Right hindlimb (tissue), 1 donor: ENCODE measurements around the gene GNAZ.

ENCODE experiments used
- DNase-seq: peaks from one replicate; pipeline ENCODE4 v3.0.0-alpha.2; 2018

Gene GNAZ

DNA sequence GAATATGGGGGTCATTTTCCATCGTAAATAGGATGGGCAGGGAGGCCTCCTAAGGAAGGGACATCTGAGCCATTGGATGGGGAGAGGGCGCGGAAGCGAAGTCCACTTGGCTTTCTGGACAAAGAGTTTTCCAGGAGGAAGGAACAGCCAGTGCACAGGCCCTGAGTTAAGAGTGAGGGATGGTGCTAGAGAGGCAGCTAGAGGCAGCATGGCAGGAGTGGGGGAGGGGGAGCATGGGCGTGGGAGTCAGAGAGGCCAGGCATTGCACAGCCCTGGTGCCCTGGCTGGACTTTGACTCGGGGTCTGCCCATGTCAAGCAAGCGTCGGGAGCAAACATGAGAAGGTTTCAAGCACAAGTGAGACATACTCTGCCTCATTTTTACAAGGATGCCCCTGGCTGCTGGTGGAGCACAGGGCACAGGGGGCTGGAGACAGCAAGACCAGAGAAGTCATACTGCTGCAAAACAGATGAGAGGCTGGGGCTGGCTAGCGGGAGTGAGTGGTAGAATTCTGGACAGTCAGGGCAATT lies 9.0 kb downstream of the GNAZ start:
- no peak for DNase-seq

DNA sequence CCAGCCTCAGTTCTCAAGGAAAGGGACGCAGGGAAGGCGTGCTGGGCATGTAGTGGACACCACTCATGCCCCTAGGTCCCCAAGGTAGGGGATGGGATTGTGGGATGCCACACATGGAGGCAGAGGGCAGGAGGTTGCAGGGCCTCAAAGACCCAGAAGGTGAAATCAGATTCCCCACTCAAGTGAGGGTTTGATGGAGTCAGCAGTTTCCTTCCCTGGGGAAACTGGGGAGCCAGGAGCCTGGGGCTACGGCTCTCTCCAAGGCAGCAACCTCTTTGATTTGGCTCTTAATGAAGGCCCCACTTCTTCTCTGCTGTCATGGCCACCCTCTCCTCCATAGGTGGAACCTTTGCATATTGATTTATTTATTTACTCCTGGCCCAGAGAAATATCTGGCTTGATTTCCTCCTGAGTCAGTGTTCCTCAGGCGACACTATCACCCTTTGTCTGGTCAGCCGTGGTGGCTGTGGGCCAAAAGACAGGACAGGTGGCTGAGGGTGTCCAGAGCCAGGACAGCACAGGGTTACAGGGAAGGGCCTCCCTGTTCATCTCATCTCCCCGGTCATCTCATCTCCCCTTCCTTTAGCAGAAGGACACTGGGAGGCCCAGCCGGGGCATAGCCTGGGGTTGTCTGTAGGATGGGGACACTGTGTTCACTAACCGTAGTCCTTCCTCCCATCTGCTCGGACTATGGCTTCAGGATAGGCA lies 9.6 kb downstream of the GNAZ start:
- DNase-seq: no peak

DNA sequence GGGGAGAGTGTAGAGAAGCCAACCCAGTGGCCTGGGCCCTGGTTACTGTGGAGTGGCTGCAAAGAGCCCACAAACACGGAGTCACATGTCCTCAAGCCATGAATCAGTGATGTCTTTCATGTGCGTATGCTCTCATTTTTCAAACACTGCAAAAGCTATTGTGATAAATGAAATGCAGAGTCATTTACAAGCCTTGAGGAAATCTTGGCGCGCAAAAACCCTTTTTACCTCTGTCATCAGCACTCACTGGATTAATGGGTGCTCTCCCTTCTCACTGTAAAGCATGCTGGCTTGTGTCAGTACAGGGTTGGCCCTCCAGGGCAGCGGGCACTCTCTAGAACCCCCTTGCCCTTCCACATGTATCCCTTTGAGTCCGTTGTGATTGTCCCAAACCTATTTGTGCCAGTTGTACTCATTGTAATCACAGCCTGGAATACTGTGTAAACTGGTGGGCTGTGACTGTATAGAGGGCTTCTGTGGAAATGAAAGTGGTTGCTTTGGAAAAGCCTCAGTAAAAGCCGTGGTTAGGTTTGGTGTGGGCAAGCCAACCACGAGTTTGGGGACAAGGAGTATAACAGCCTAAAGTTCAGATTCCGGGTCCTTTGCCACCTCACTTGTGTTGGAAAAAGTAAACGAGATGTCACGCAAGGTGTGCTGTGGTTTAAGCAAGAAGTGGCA lies 10.4 kb downstream of the GNAZ start:
- no peak for DNase-seq

DNA sequence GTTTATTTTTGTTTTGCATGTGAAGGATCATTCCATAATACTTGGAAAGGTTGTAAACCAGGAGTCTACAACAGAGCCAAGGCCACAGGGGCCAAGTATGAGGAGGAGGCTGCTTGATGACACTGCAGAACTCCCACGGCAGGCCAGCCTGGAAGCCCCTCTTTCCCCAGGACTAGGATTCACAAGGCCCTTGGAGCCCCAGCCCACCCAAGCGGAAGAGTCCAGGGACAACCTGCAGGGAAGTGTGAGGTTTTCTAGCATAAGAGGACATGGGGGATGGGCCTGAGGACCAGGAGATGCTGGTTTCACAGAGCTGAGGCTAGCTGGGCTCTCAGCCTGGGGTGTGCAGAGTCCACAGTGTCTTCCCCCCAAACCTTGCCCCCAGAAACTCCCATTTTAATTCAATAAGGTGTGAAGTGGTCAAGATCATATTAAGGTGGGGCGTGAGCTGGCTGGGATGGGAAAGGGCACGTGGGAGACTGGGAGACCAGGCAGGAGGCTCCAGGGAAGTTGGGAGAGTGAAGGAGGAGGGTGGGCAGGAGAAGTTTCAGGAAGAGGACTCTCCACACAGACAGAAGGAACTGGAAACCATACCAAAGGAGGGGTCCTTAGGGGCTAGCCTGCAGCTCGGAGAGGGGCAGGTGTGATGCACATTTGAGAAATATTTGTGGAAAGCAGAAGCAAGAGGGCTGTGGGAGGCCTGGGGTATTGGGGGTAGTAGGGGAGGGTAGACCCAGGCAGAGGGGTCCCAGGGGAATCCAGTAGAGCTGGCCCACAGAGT lies 12.4 kb downstream of the GNAZ start:
- DNase-seq: no peak

DNA sequence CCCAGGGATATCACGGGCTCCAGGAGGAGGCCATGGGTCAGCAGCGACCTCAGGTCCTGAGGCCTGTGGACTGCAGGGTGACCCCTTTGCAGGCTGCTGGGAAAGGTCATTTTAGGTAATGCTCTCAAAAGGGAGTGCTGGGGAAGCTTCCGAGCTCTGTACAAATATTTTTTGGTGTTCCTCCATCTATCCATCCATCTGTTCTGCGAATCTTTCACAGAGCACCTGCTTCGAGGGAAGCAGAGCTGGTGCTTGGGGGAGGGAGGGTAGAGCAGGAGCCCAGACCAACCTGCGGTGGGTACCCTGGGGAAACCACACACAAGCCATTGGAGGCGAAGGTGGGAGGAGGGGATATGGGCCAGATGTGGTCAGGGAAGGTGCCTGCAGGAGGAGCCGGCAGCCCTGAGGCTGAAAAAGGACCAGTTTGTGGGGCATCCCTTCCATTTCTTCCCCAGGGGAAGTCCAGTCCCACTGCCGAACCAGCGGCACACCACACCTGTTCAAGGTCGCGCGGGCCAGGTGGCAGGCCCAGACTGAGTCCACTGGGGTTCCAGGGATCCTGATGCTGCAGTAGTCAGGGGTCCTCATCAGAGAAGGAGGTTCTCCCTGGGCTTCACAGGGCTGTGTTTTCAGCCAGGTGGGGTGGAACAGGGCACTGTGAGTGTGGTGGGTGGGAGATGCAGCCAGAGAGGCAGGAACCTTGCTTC lies 13.1 kb downstream of the GNAZ start:
- DNase-seq: no peak

DNA sequence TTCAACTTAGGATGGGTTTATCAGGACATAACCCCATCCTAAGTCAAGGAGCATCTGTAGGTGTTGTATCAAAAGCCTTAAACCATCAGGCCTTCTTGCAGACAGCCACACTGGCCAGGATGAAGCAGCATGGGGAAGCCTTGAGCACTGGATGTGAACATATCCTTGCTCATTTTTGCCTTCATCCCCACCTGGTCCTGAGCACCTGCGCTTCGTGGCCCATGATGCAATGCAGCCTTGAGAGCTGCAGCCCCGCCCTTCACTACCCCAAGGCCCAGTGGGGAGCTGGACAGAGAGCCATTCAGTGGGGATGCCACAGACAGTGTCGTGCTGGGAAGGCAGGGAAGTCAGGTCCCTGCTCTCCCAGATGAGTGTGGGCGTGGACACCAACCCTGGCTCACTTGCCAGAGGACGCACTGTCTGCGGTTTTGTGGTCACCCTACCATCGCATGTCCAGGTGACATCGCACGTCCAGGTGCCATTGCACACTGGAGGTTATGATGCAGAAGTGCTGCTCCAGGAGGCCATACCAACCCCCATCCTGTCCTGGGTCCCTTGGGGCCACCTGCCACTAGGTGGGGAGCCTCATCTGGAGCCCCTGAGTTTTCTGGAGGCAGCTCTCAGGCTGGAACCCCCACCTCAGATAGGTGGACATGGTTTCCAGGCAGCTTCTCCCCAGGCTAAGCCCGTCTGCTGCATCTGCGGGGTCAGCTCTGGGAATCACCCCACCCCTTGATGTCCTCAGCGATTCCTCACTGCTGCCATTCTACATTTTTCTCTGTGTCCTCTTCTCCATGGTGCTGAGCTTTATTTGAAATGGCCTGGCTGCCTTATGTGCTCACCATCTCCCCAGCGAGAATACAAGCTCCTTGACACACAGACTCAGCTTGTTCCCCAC lies 14.4 kb downstream of the GNAZ start:
- DNase-seq: no peak

DNA sequence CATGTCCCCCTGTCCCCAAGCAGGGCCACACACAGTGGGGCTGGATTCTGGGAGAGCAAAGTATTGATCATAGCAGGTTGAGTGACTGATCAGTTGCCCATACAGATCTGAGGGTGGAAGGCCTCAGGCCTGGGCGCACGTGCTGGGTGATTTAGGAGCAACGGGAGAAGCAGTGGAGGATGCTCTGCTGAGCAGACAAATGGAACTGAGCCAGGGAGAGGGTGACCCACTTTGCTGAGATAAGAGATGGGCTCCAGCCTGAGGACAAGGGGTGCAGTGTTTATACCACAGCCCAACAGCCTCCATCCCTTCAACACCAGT lies 15.0 kb downstream of the GNAZ start:
- DNase-seq: no peak

DNA sequence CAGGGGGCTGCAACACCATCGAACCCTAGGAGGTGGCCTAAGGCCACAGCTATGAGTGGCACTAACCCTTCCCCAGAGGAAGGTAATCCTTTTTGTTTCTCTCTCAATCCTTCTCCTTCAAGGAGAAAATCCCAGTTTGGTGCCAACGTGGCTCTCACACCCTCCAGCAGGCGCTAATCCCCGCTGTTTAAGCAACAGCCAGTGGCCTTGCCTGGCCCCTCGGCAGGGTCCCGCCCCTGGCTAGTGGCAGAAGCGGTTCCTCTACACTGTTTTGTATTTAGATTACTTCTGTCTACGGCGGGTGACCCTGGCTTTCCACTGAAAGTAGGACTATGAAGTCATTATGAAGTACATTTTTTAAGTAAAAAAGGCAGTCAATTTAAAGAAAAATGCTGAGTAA lies 15.5 kb downstream of the GNAZ start:
- DNase-seq: no peak

DNA sequence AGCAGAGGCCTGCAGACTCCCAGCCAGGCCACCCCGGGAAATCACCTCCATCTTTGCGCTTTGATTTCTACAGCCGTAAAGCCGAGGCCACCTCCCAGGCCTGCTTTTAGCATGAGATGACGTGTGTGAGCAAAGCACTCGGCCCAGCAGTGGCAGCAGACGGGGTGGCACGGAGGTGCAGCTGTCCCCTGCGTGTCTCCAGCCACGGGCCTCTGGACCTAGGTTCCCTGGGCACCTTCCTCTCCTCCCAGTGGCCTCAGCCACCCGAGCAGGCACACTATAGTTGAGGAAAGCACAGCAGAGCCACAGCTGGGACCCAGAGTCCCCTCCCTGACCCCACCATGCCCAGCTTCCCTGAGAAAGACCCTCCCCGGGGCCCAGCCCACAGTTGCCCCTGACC lies 15.9 kb downstream of the GNAZ start:
- DNase-seq: no peak

DNA sequence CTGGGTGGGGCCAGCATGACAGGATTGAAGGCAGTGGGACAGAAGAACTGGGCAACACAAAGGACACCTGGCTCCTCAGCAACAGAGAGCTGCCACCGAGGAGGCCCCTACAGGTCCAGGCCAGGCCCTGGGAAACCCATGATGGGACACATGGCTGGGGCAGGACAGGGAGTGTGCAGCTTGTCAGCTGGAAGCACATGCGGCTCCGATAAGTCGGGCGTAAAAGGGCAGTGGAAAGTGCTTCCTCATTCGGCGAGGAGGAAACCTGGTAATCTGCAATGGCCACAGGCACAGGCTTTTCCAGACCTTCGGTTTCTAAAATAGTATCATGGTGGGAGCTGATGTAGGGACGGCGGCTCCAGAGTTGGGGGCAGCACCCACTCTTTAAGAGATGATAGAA lies 16.5 kb downstream of the GNAZ start:
- no peak for DNase-seq

DNA sequence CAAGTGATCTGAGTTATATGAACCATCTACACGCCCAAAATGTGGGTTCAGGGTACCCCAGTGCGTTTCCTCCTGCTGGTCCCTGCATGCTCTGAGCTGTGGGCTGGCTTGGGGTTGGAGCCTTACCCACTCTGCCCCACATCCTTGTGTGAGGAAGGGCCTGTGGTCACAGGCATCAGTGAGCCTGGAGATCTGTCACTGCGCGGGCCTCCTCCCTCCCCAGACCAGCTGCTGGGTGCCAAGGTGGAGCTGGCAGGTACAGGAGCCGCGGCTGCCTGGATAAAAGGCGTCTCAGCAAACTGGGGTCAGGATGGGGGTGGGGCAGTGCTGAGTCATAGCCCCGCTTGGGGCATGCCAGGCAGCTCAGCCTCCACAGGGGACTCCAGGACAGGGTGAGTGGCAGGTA lies 17.9 kb downstream of the GNAZ start:
- no peak for DNase-seq

DNA sequence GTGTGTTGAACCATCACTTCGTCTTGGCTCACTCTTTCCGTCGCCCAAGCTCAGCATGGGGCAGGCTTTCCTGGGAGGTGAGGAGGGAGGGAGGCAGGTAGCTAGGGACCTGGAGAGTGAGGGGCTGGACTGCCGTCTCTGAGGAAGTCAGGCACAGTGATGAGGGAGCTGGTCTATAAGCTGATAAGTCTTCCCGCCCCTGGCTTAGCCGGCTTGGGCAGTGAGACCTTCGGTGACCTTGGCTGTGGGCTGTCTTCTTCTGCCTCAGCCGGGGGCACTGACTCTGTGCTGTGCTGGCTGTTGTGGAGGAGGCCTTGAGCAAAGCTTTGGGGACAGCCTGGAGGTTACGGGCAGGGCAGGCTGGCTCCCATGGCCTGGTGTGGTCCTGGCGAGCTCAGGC lies 18.7 kb downstream of the GNAZ start:
- no peak for DNase-seq

DNA sequence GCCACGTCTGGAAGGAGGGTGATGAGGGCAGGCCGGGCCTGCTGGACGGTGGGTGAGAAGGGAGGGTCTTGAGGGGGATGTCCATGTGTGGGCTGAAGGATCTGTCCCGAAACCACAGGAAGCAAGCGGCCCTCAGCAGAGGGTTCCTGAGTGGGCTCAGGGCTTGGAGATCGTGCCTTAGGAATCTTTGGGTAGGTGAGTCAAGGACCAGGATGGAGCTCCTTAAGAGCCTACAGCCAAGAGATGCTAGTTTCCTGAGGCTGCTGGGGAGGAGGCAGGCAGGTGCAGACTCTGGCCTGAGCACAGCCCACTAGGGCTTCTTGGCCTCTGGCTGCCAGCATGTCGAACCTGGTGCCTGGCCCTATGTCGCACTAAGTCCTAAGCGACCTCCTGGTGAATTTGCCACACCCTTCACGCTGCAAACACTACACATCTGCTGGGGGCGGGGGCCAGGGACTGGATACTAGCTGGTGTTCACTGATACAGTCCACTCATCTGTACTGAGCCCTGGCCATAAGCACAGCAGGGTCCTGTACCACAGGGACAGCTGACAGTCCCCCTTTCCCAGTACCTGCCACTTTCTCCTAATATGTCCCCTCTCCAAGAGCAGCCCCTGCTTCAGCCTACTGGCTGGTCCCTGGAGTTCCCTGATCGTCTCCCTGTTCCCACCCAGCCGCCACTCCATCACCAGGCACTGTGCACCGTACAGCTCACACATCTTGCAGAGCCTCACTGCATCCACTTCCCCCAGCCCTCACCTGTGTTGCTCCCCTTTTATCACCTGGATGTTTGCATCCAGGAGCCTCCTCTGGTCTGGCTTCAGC lies 19.5 kb downstream of the GNAZ start:
- DNase-seq: no peak

DNA sequence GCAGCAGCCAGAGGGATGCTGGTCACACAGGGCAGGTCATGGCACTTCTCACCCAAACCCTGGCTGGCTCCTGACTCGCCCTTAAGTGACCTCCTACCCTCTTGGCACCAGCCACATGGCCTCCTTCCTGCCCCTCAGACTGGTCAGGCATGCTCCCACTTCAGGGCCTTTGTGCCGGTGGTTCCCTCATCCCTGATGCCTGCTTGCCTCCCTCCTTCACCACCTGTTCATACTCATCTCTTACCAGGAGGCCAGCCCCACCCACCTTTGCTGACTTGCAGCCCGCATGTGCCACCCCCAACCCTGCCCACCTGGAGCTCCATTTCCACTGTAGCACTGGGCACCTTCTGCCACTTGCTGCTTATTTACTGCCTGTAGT lies 20.1 kb downstream of the GNAZ start:
- DNase-seq: no peak

DNA sequence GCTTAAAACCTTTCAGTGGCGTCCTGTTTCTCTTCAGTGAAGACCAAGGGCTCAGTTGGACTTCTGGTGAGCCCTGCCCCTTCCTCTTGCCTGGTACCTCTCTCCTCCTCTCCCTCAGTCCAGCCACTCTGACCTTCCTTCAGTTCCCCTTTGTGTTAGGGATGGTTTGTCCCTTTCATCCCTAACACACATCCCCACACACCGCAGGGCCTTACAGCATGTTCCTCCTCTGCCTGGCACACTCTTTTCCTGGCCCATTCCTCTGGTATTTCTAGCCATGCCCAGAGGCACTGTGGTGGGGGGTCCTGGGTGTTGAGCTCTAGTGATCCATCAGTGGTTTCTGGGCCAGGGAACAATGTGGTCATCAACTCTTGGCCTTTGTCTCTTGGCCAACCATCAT lies 21.4 kb downstream of the GNAZ start:
- DNase-seq: no peak

DNA sequence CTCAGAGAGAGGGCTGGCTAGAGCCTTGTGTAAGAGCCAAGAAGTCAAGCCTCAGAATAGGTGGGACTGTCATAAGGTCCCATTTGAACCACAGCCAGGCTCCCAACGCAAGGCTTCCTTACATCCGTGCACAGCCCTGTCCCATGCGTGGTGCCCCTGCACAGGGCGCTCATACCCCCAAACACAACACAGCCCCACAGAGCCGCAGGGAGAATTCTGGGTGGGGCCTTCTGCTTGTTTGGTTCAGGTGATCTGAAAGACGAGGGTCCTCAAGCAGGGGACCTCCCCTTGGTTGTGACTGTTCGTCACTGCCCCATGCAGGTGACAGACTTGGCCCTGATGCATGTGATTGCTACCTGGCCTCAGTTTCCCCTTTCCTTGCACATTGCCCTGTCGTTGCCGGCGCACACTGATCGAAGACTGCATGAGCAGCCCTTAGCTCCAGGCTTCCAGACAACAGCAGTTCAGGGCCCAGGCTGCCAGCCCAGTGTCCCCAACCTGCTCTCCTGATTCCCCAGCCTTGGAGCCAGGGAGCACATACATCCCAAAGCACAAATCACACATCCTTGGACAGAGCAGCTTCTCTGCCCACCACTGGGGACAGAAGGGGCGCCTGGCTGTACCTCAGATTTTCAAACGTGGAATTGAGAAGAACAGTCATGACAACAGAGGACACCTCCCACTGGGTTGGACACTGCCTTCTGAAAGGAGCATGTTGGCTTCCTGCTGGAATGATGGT lies 22.1 kb downstream of the GNAZ start:
- DNase-seq: no peak

DNA sequence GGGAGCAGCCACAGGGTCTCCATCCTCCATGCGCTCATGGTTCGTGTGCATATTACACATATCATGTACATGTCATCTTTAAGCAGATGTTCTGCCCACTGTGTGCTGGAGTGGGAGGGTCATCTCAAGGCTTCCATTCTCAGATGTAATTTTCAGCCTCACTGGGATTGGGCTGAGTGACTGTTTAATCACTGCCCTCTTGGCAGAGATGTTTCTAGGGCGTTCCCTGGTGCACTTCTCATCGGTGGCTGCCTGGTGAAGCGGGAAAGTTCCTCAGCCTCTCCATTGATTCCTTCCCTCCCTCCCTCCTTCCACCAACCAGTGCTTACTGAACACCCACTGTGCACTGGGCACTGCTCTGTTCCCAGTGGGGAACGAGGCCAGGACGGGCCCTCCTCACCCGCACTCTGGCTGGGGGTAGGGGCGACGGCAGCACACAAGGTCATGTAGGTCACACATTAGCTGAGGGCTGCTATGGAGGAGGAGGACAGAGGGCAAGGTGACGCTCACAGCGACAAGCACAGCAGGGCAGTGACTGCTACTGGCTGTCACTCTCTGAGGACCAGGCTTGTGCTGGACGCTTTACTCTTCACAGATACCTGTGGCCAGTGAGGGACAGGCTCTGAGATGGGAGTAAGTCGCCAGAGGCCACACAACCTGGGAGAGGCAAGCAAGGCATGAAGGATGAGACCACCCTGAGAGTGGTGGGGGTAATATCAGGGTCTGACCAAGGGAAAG lies 22.9 kb downstream of the GNAZ start:
- no peak for DNase-seq

DNA sequence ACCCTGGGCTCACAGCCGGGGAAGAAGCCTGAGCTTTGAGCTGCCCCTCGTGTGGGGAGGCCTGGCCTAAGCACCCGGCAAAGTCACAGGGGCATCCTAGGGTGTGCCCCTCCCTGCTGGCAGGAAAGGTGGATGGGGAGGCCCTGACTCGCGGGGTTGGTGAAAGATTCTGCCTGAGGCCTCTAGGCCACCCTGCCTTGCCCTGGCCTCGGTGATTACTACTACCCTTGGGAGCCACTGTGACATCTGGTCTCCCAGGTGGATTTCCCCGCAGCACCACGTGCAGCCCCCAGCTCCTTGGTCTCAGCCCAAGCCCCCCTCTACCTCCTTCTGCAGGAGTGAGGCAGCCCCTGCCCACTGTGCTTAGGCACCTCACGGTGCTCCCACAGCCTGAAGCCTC lies 23.9 kb downstream of the GNAZ start:
- DNase-seq: no peak

DNA sequence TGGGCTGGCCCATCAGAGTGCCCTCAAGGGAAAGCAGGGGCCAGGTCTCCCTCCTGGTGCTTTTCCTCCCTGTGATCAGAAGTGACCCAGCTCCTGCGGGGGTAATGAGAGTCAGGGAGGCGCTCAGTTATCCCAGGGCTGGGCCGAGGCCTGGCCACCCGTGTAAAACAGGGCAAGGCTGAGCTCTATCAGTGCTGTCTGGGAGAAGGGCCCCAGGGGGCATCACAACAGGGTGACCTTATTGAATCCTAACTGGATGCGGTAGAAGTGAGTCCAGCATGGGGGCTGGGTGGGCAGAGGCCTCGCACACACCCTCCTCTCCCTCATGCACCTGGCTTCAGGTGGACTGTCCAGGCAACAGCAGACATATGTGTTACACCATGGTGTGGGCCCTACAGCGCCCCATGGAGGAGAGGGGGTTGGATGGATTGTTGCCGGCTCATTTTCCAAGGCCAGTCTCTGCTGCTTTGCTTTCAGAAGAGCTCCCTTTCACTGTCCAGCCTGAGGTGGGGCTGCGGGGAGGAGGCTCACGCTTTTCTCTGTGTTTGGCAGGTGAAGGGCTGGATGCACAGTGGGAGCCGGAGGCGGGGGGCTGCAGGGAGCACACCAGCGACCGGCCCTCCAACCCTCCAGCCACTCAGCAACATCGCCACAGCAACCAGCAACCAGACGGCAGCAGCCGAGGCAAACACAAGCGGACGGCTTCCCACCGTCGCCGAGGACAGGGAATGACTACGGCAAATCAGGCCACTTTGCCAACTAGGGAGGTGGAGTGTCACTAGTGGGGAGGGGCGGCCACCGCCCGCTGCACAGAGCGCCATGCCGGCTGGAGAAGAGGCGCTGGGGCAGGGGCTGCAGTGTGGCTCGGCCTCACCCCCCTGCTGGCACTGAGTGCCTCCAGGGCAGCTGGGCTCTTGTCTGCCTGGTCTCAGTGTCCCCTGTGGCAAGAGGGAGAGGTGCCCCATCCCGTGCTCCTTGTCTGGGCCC lies 24.7 kb downstream of the GNAZ start:
- DNase-seq: no peak
